SK-N-SH treated with all-trans-retinoic acid at 6 μM for 48 hours (cell line): ENCODE results near the gene GSN.

Experiments used
- ATAC-seq: fragments of 200-7000 bp; cut with Tn5 transposase; 3 replicates; pipeline ENCODE4 v1.9.1; 2020; ENCODE audit warnings: mild to moderate bottlenecking, moderate library complexity
- ARNTL ChIP-seq: fragments of 450-650 bp; formaldehyde crosslinking; IDR thresholded peaks from 2 replicates; pipeline ENCODE4 v1.5.0; 2020; ENCODE audit warnings: low read depth, mild to moderate bottlenecking, moderate library complexity, borderline replicate concordance
- BACH2 ChIP-seq: fragments of 250-450 bp; sonication (Bioruptor Pico); IDR thresholded peaks from 2 replicates; pipeline ENCODE4 v1.9.0; 2021; ENCODE audit warnings: mild to moderate bottlenecking, borderline replicate concordance
- ESRRG ChIP-seq: fragments of 250-450 bp; sonication (Bioruptor Pico); IDR thresholded peaks from 2 replicates; pipeline ENCODE4 v1.6.1; 2021; ENCODE audit warnings: mild to moderate bottlenecking
- GLIS3 ChIP-seq: fragments of 250-450 bp; sonication (Bioruptor Pico); IDR thresholded peaks from 2 replicates; pipeline ENCODE4 v1.5.0; 2020; ENCODE audit warnings: mild to moderate bottlenecking, moderate library complexity
- ISL1 ChIP-seq: fragments of 250-450 bp; sonication (Bioruptor Pico); IDR thresholded peaks from 2 replicates; pipeline ENCODE4 v2.1.2; 2022; ENCODE audit warnings: mild to moderate bottlenecking, moderate library complexity
- PPARA ChIP-seq: fragments of 250-450 bp; sonication (Bioruptor Pico); IDR thresholded peaks from 2 replicates; pipeline ENCODE4 v1.5.0; 2020; ENCODE audit warnings: mild to moderate bottlenecking, borderline replicate concordance
- SNAI2 ChIP-seq: fragments of 250-450 bp; sonication (Bioruptor Pico); IDR thresholded peaks from 2 replicates; pipeline ENCODE4 v1.5.0; 2020; ENCODE audit warnings: mild to moderate bottlenecking, moderate library complexity
- TCF4 ChIP-seq: fragments of 250-450 bp; sonication (Bioruptor Pico); IDR thresholded peaks from 2 replicates; pipeline ENCODE4 v1.8.0; 2021; ENCODE audit warnings: mild to moderate bottlenecking, moderate library complexity, borderline replicate concordance
- TOX ChIP-seq: fragments of 250-450 bp; sonication (Bioruptor Pico); IDR thresholded peaks from 2 replicates; pipeline ENCODE4 v1.8.0; 2021; ENCODE audit warnings: mild to moderate bottlenecking, moderate library complexity, borderline replicate concordance
- ZC3H10 ChIP-seq: fragments of 250-450 bp; sonication (Bioruptor Pico); IDR thresholded peaks from 2 replicates; pipeline ENCODE4 v1.5.1; 2021; ENCODE audit warnings: mild to moderate bottlenecking, moderate library complexity
- ZFP3 ChIP-seq: fragments of 250-450 bp; sonication (Bioruptor Pico); IDR thresholded peaks from 2 replicates; pipeline ENCODE4 v1.5.0; 2020; ENCODE audit warnings: mild to moderate bottlenecking, moderate library complexity
- ZFP30 ChIP-seq: fragments of 450-650 bp; formaldehyde crosslinking; IDR thresholded peaks from 2 replicates; pipeline ENCODE4 v1.5.0; 2022; ENCODE audit warnings: mild to moderate bottlenecking, moderate library complexity
- ZNF565 ChIP-seq: fragments of 450-650 bp; formaldehyde crosslinking; conservative IDR thresholded peaks from 2 replicates; pipeline ENCODE4 v1.5.0; 2020; ENCODE audit warnings: low read depth, mild to moderate bottlenecking, moderate library complexity
- ZNF70 ChIP-seq: fragments of 450-650 bp; formaldehyde crosslinking; IDR thresholded peaks from 2 replicates; pipeline ENCODE4 v1.5.0; 2020; ENCODE audit warnings: mild to moderate bottlenecking, moderate library complexity
- ZNF8 ChIP-seq: fragments of 450-650 bp; formaldehyde crosslinking; IDR thresholded peaks from 2 replicates; pipeline ENCODE4 v1.5.0; 2020; ENCODE audit warnings: mild to moderate bottlenecking, moderate library complexity
- TF ChIP-seq, protein P1 (sequence below): fragments of 250-450 bp; sonication (Bioruptor Pico); IDR thresholded peaks from 2 replicates; pipeline ENCODE4 v1.5.1; 2021; ENCODE audit warnings: mild to moderate bottlenecking, moderate library complexity
- TF ChIP-seq, protein P2 (sequence below): fragments of 250-450 bp; sonication (Bioruptor Pico); IDR thresholded peaks from 2 replicates; pipeline ENCODE4 v1.8.0; 2020; ENCODE audit warnings: mild to moderate bottlenecking, moderate library complexity, borderline replicate concordance
- TF ChIP-seq, protein P3 (sequence below): fragments of 250-450 bp; sonication (Bioruptor Pico); IDR thresholded peaks from 2 replicates; pipeline ENCODE4 v1.5.0; 2020; ENCODE audit warnings: mild to moderate bottlenecking, moderate library complexity
- TF ChIP-seq, protein P4 (sequence below): fragments of 250-450 bp; sonication (Bioruptor Pico); IDR thresholded peaks from 2 replicates; pipeline ENCODE4 v1.5.1; 2020; ENCODE audit warnings: low read depth, mild to moderate bottlenecking, moderate library complexity

The GSN gene

DNA sequence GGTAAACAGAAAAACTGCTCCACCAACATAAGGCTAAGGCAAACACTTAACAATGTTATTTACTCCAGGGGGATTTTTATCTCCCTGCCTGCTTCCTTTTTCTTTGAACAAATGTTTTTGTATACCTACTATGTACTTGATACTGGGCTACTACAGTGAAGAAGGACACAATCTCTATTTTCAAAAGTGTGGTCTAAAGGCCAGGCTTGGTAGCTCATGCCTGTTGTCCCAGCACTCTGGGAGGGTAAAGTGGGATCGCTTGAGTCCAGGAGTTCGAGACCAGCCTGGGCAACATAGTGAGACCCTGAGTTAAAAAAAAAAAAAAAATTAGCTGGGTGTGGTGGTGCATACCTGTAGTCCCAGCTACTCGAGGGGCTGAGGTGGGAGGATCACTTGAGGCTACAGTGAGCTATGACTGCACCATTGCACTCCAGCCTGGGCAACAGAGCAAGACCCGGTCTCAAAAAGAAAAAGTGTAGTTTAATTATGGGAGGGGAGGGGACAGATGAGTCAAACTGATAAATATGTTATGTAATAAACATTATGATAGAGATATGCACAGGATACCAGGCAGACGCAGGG is 98.7 kb downstream of the GSN start (continued):
- no peak for TF ChIP-seq ARNTL

DNA sequence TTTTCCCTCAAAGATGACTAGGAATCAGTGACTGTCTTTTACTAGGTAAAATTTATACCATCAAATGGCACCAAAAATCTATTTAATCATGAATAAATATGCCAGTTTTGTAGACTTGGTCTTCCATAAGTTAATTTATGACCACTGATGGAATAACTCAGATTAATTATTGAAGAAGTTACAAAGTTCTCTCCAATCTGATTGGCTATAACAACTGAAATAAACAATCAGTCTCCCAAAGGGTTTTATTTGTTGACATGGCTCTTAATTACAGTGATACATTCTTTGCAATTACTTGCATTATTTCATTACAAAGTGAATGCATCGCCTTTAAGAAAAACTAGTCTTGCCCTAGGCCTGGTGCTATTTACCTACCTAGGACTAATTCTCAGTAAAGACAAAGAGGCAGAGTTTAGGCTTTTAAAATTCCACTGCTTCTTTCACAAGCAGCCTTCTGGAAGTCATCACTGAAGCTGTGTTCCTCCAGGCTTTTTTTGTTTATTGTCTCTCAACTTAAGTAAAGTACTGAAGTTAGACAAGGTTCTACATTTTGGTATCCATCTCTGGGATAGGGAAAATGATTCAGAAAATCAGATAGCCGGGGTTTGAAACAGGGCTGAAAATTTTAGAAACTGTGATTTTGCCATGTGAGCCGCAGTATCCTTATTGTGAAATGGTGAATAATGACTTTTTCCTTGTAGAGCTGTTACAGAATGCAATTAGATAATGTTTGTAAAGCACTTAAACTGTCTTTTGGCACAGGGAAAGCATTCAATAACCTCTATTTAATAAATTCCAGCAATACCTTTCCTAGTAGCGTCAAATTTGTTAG is 99.6 kb downstream of the GSN start:
- ATAC-seq = no peak
- TF ChIP-seq PPARA (CRISPR knock-in tag) = no peak
- 0 out of 2 replicates have a peak, but pooled peaks have one; percentile 30 for TF ChIP-seq ZNF8
- TF ChIP-seq ARNTL = no peak
- TF ChIP-seq SNAI2 (CRISPR knock-in tag) = no peak
- TF ChIP-seq, protein P1, sequence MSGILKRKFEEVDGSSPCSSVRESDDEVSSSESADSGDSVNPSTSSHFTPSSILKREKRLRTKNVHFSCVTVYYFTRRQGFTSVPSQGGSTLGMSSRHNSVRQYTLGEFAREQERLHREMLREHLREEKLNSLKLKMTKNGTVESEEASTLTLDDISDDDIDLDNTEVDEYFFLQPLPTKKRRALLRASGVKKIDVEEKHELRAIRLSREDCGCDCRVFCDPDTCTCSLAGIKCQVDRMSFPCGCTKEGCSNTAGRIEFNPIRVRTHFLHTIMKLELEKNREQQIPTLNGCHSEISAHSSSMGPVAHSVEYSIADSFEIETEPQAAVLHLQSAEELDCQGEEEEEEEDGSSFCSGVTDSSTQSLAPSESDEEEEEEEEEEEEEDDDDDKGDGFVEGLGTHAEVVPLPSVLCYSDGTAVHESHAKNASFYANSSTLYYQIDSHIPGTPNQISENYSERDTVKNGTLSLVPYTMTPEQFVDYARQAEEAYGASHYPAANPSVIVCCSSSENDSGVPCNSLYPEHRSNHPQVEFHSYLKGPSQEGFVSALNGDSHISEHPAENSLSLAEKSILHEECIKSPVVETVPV (CRISPR knock-in tag) = no peak
- TF ChIP-seq ZC3H10 = 0 out of 2 replicates have a peak, but pooled peaks have one; percentile 48
- TF ChIP-seq ZNF565 (CRISPR knock-in tag) = no peak
- TF ChIP-seq, protein P2, sequence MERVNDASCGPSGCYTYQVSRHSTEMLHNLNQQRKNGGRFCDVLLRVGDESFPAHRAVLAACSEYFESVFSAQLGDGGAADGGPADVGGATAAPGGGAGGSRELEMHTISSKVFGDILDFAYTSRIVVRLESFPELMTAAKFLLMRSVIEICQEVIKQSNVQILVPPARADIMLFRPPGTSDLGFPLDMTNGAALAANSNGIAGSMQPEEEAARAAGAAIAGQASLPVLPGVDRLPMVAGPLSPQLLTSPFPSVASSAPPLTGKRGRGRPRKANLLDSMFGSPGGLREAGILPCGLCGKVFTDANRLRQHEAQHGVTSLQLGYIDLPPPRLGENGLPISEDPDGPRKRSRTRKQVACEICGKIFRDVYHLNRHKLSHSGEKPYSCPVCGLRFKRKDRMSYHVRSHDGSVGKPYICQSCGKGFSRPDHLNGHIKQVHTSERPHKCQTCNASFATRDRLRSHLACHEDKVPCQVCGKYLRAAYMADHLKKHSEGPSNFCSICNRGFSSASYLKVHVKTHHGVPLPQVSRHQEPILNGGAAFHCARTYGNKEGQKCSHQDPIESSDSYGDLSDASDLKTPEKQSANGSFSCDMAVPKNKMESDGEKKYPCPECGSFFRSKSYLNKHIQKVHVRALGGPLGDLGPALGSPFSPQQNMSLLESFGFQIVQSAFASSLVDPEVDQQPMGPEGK (CRISPR knock-in tag) = no peak
- peak; percentile 99 for TF ChIP-seq ISL1 (CRISPR knock-in tag)
- no peak for TF ChIP-seq ZNF70 (CRISPR knock-in tag)
- TF ChIP-seq TOX = no peak
- no peak for TF ChIP-seq ZFP3
- TF ChIP-seq, protein P3, sequence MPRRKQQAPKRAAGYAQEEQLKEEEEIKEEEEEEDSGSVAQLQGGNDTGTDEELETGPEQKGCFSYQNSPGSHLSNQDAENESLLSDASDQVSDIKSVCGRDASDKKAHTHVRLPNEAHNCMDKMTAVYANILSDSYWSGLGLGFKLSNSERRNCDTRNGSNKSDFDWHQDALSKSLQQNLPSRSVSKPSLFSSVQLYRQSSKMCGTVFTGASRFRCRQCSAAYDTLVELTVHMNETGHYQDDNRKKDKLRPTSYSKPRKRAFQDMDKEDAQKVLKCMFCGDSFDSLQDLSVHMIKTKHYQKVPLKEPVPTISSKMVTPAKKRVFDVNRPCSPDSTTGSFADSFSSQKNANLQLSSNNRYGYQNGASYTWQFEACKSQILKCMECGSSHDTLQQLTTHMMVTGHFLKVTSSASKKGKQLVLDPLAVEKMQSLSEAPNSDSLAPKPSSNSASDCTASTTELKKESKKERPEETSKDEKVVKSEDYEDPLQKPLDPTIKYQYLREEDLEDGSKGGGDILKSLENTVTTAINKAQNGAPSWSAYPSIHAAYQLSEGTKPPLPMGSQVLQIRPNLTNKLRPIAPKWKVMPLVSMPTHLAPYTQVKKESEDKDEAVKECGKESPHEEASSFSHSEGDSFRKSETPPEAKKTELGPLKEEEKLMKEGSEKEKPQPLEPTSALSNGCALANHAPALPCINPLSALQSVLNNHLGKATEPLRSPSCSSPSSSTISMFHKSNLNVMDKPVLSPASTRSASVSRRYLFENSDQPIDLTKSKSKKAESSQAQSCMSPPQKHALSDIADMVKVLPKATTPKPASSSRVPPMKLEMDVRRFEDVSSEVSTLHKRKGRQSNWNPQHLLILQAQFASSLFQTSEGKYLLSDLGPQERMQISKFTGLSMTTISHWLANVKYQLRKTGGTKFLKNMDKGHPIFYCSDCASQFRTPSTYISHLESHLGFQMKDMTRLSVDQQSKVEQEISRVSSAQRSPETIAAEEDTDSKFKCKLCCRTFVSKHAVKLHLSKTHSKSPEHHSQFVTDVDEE (CRISPR knock-in tag) = no peak
- 0 out of 2 replicates have a peak, but pooled peaks have one; percentile 57 for TF ChIP-seq ESRRG (CRISPR knock-in tag)
- TF ChIP-seq ZFP30 (CRISPR knock-in tag) = no peak
- no peak for TF ChIP-seq TCF4 (CRISPR knock-in tag)
- peak; percentile 78; the same call in 1 of the 2 replicates for TF ChIP-seq GLIS3 (CRISPR knock-in tag)
- TF ChIP-seq, protein P4, sequence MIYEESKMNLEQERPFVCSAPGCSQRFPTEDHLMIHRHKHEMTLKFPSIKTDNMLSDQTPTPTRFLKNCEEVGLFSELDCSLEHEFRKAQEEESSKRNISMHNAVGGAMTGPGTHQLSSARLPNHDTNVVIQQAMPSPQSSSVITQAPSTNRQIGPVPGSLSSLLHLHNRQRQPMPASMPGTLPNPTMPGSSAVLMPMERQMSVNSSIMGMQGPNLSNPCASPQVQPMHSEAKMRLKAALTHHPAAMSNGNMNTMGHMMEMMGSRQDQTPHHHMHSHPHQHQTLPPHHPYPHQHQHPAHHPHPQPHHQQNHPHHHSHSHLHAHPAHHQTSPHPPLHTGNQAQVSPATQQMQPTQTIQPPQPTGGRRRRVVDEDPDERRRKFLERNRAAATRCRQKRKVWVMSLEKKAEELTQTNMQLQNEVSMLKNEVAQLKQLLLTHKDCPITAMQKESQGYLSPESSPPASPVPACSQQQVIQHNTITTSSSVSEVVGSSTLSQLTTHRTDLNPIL (CRISPR knock-in tag) = peak; percentile 72; the same call in 1 of the 2 replicates

DNA sequence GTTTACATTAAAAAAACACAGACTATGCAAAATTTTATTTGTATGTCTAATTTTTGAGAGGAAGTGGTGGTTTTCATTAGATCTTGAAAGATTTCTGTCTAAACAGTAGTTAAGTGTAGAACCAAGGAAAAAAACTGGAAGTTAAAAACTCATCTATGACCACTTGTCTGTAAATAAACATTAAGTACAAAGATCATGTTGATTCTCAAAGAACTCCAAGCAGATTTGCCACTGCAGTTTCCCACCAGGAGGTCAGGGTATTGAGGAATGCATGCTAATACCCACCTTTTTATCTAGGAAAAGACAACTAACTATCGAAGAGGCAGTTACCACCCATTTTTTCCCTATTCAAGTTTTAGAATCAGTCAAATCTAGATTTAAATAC is 100.2 kb downstream of the GSN start:
- TF ChIP-seq ZFP30 (CRISPR knock-in tag) (no peak), TOX (no peak), ZC3H10 (no peak), PPARA (CRISPR knock-in tag) (no peak), ZNF565 (CRISPR knock-in tag) (no peak), BACH2 (no peak), GLIS3 (CRISPR knock-in tag) (no peak), ZNF8 (no peak), ISL1 (CRISPR knock-in tag) (no peak), ARNTL (no peak)
- TF ChIP-seq, protein P2 (CRISPR knock-in tag) = no peak
- TF ChIP-seq, all 23 proteins: peak for 0
- ATAC-seq = no peak
